HepG2 (cell line): Measurements from ENCODE around the gene PRPSAP1. TPM values are rescaled to one million over a fixed set of nuclear protein-coding genes. Genes with fewer than 3 reads are reported as not detected.
A peak's percentile ranks its signal among the peaks of the same experiment; 100 is the strongest.

ENCODE experiments used
- CEBPZ ChIP-seq: IDR thresholded peaks from 2 replicates; pipeline ENCODE4 v1.6.1; 2012; ENCODE audit warnings: low read length, improper control_type of control experiment
- IRF9 ChIP-seq: sonication (generic); formaldehyde crosslinking; IDR thresholded peaks from 2 replicates; pipeline ENCODE4 v1.8.0; 2022; ENCODE audit warnings: missing genetic modification reagents, mild to moderate bottlenecking, borderline replicate concordance
- KDM5A ChIP-seq: fragments of 200-600 bp; sonication (generic); IDR thresholded peaks from 2 replicates; pipeline ENCODE4 v1.7.0; 2018; ENCODE audit warnings: antibody characterized with exemption, mild to moderate bottlenecking, low read length, borderline replicate concordance
- NFAT5 ChIP-seq: sonication (generic); formaldehyde crosslinking; IDR thresholded peaks from 2 replicates; pipeline ENCODE4 v1.4.0; 2020; ENCODE audit warnings: missing genetic modification reagents
- PLSCR1 ChIP-seq: sonication (generic); formaldehyde crosslinking; IDR thresholded peaks from 2 replicates; pipeline ENCODE4 v1.5.0; 2020; ENCODE audit warnings: missing genetic modification reagents, mild to moderate bottlenecking, borderline replicate concordance
- POLR2AphosphoS5 ChIP-seq: IDR thresholded peaks from 2 replicates; pipeline ENCODE4 v1.6.1; 2012; ENCODE audit warnings: low read depth, low read length
- SALL1 ChIP-seq: sonication (generic); formaldehyde crosslinking; IDR thresholded peaks from 2 replicates; pipeline ENCODE4 v1.8.0; 2022; ENCODE audit warnings: mild to moderate bottlenecking, missing genetic modification reagents
- SALL2 ChIP-seq: sonication (generic); formaldehyde crosslinking; IDR thresholded peaks from 2 replicates; pipeline ENCODE4 v1.8.1; 2023; ENCODE audit warnings: mild to moderate bottlenecking, missing genetic modification reagents, inconsistent platforms
- SKI ChIP-seq: fragments of 450-650 bp; IDR thresholded peaks from one replicate; pipeline ENCODE4 v1.6.1; 2018; ENCODE audit warnings: mild to moderate bottlenecking; ENCODE audit not compliant: partially characterized antibody
- SP1 ChIP-seq, 2 experiments: fragments of 450-650 bp in 1 of 2; sonication (generic) in 1 of 2; formaldehyde crosslinking in 1 of 2; IDR thresholded peaks; 2 replicates each; pipeline versions ENCODE4 v1.4.0 to v1.6.1; 2016 to 2020; ENCODE audit warnings: missing genetic modification reagents in 1 of 2
- SPEN ChIP-seq: sonication (generic); formaldehyde crosslinking; IDR thresholded peaks from 2 replicates; pipeline ENCODE4 v1.5.1; 2020; ENCODE audit warnings: low read depth, mild to moderate bottlenecking, missing genetic modification reagents
- TCF7 ChIP-seq: sonication (generic); IDR thresholded peaks from 2 replicates; pipeline ENCODE4 v1.6.1; 2016; ENCODE audit warnings: antibody characterized with exemption, low read depth
- THYN1 ChIP-seq: sonication (generic); formaldehyde crosslinking; IDR thresholded peaks from 2 replicates; pipeline ENCODE4 v1.8.1; 2023; ENCODE audit warnings: low read depth, mild to moderate bottlenecking, moderate library complexity, missing genetic modification reagents, borderline replicate concordance
- ZBTB42 ChIP-seq: sonication (generic); formaldehyde crosslinking; IDR thresholded peaks from 2 replicates; pipeline ENCODE4 v1.5.0; 2020; ENCODE audit warnings: mild to moderate bottlenecking, missing genetic modification reagents
- ZFP90 ChIP-seq: sonication (generic); formaldehyde crosslinking; IDR thresholded peaks from 2 replicates; pipeline ENCODE4 v1.8.0; 2022; ENCODE audit warnings: missing genetic modification reagents, mild to moderate bottlenecking, inconsistent platforms, borderline replicate concordance
- ZNF543 ChIP-seq: sonication (generic); formaldehyde crosslinking; IDR thresholded peaks from 2 replicates; pipeline ENCODE4 v1.4.0; 2020; ENCODE audit warnings: mild to moderate bottlenecking, missing genetic modification reagents
- ZNF607 ChIP-seq: sonication (generic); formaldehyde crosslinking; IDR thresholded peaks from 2 replicates; pipeline ENCODE4 v1.5.1; 2020; ENCODE audit warnings: missing genetic modification reagents, mild to moderate bottlenecking, borderline replicate concordance
- polyA plus RNA-seq, 8 experiments: library from polyadenylated mRNA; depleted of rRNA in 3 of 8; stranded (reverse) in 7 of 8; unstranded in 1 of 8; fragments of >200 nt; fragmentation: Illumina TruSeq in 4 of 8; extraction: Trizol in 4 of 8; gene quantifications; 2 replicates each; pipeline versions ENCODE4 v1.2.1 to v1.2.3, GENCODE V29; 2011 to 2016; ENCODE audit warnings: low read depth in 4 of 8, missing spikeins in 1 of 8, mixed read lengths in 1 of 8; ENCODE audit not compliant: insufficient read depth in 1 of 8
- total RNA-seq, 5 experiments: library from RNA; depleted of rRNA; stranded (reverse); fragments of >200 nt; fragmentation: Illumina TruSeq; extraction: Trizol; gene quantifications; 2 replicates each; pipeline ENCODE4 v1.2.3, GENCODE V29; 2016; ENCODE audit warnings: low read depth in 1 of 5

The PRPSAP1 gene
- total and polyA plus RNA-seq, 2 of the 13 experiments (the other 11 are each of a cell fraction or from before 2014, with no cell fraction given), result 91.1 to 314 TPM

GRCh38 chr17:76376318-76377133 is 22.8 kb upstream of the PRPSAP1 start (continued):
- no peak; the same call in 1 of the 2 replicates for TF ChIP-seq NFAT5 (CRISPR knock-in tag)
- TF ChIP-seq ZFP90 (CRISPR knock-in tag), result no peak; the same call in 1 of the 2 replicates
- peak; percentile 40; the same call in 1 of the 2 replicates for TF ChIP-seq SPEN (CRISPR knock-in tag)
- TF ChIP-seq ZNF607 (CRISPR knock-in tag), result no peak
- TF ChIP-seq KDM5A, result peak; percentile 56; the same call in 1 of the 2 replicates
- TF ChIP-seq ZBTB42, result peak; percentile 37; the same call in 1 of the 2 replicates
- TF ChIP-seq SALL1 (CRISPR knock-in tag), result peak; percentile 97
- no peak; the same call in 1 of the 2 replicates for TF ChIP-seq SALL2 (CRISPR knock-in tag)
- TF ChIP-seq ZNF543, result no peak; the same call in 1 of the 2 replicates
- TF ChIP-seq THYN1 (CRISPR knock-in tag), result no peak
- TF ChIP-seq SKI, result peak; percentile 64
- TF ChIP-seq PLSCR1 (CRISPR knock-in tag), result no peak
- no peak; the same call in 1 of the 2 replicates for TF ChIP-seq IRF9 (CRISPR knock-in tag)
- TF ChIP-seq CEBPZ, result no peak
- peak; percentile 87 for TF ChIP-seq POLR2AphosphoS5
- peak; percentile 67 for TF ChIP-seq TCF7
- no peak for TF ChIP-seq SP1 (IDR thresholded peaks at IDR 0.05)
- 0 out of 2 replicates have a peak, but pooled peaks have one; percentile 30 for TF ChIP-seq SP1 (CRISPR knock-in tag; IDR thresholded peaks at IDR 0.05)
